Naive thymus-derived CD4-positive, alpha-beta T cell (primary cell): ENCODE data around the gene FILIP1L. TPM values are rescaled to one million over a fixed set of nuclear protein-coding genes. Genes with fewer than 3 reads are reported as not detected.

Experiments
- ATAC-seq: fragments of 150-1000 bp; cut with Tn5 transposase; 2 replicates; pipeline ENCODE4 v1.10.0; 2021; ENCODE audit warnings: mild to moderate bottlenecking, moderate library complexity
- CTCF ChIA-PET: fragments of 350-600 bp; sonication (Branson Sonifier 250); formaldehyde crosslinking; loops from one replicate; lab custom pipeline; 2021; ENCODE audit warnings: antibody characterized with exemption; lab: Charles Lee
- POLR2A ChIA-PET: fragments of 350-600 bp; sonication (Branson Sonifier 250); formaldehyde crosslinking; loops from one replicate; lab custom pipeline; 2021; ENCODE audit warnings: antibody characterized with exemption, inconsistent platforms; lab: Charles Lee
- DNase-seq, 9 donors: peaks; one replicate each; pipeline versions ENCODE4 v3.0.0 to v3.0.0-alpha.2; 2020 to 2022; ENCODE audit warnings: mixed read lengths in 1 of 9
- H3K27ac ChIP-seq: one replicate; pipeline ENCODE4 v1.7.0; 2013; ENCODE audit warnings: mild to moderate bottlenecking, low read depth, low read length, moderate library complexity
- H3K27me3 ChIP-seq, 2 donors: one replicate each; pipeline ENCODE4 v1.7.0; 2013; ENCODE audit warnings: low read length in 2 of 2, mild to moderate bottlenecking in 2 of 2, moderate library complexity in 2 of 2; ENCODE audit not compliant: control insufficient read depth in 2 of 2, insufficient read depth in 2 of 2
- H3K36me3 ChIP-seq, 3 experiments: 1 replicate in 2 of 3; 2 replicates in 1 of 3; pipeline ENCODE4 v1.7.0; 2013; ENCODE audit warnings: low read length in 3 of 3, mild to moderate bottlenecking in 3 of 3, moderate library complexity in 1 of 3; ENCODE audit not compliant: insufficient read depth in 3 of 3, control insufficient read depth in 2 of 3
- H3K4me1 ChIP-seq, 2 donors: one replicate each; pipeline ENCODE4 v1.7.0; 2013; ENCODE audit warnings: low read length in 2 of 2, mild to moderate bottlenecking in 2 of 2, moderate library complexity in 1 of 2; ENCODE audit not compliant: control insufficient read depth in 2 of 2, insufficient read depth in 2 of 2
- H3K4me3 ChIP-seq: 2 replicates; pipeline ENCODE4 v1.7.0; 2013; ENCODE audit warnings: mild to moderate bottlenecking, low read length
- H3K9me3 ChIP-seq, 3 experiments: 1 replicate in 2 of 3; 2 replicates in 1 of 3; pipeline ENCODE4 v1.7.0; 2013; ENCODE audit warnings: low read length in 3 of 3; ENCODE audit not compliant: control insufficient read depth in 2 of 3
- H3K27ac Mint-ChIP-seq, 9 donors: one replicate each; pipeline ENCODE4 v1.8.0; 2020 to 2022; ENCODE audit warnings: mixed read lengths in 9 of 9, mild to moderate bottlenecking in 8 of 9, moderate library complexity in 5 of 9, inconsistent platforms in 2 of 9
- H3K27me3 Mint-ChIP-seq, 5 donors: one replicate each; pipeline ENCODE4 v1.8.0; 2021 to 2022; ENCODE audit warnings: mixed read lengths in 5 of 5, mild to moderate bottlenecking in 1 of 5
- H3K36me3 Mint-ChIP-seq, 5 donors: one replicate each; pipeline ENCODE4 v1.8.0; 2020 to 2022; ENCODE audit warnings: mixed read lengths in 5 of 5, mild to moderate bottlenecking in 3 of 5, inconsistent platforms in 1 of 5
- H3K4me1 Mint-ChIP-seq, 7 donors: one replicate each; pipeline ENCODE4 v1.8.0; 2020 to 2022; ENCODE audit warnings: mixed read lengths in 7 of 7, mild to moderate bottlenecking in 3 of 7, inconsistent platforms in 1 of 7
- H3K4me3 Mint-ChIP-seq, 10 donors: one replicate each; pipeline ENCODE4 v1.8.0; 2020 to 2022; ENCODE audit warnings: mild to moderate bottlenecking in 10 of 10, mixed read lengths in 10 of 10, moderate library complexity in 6 of 10, inconsistent platforms in 2 of 10
- H3K9me3 Mint-ChIP-seq, 11 donors: one replicate each; pipeline ENCODE4 v1.8.0; 2020 to 2022; ENCODE audit warnings: mixed read lengths in 11 of 11, mild to moderate bottlenecking in 4 of 11, inconsistent platforms in 1 of 11, moderate library complexity in 1 of 11
- intact Hi-C, 2 donors: fragments of 100-400 bp; cut with micrococcal nuclease; formaldehyde crosslinking; loops; one replicate each; pipeline ENCODE4 v1.15.1; 2023
- polyA plus RNA-seq, 2 donors: library from polyadenylated mRNA; unstranded; fragments of 300-500 nt; fragmentation: Illumina TruSeq; gene quantifications; one replicate each; pipeline ENCODE4 v1.2.3, GENCODE V29; 2021
- total RNA-seq, 6 experiments: library from RNA in 5 of 6; stranded (reverse) in 5 of 6; gene quantifications; 1 replicate in 5 of 6; 2 replicates in 1 of 6; pipeline ENCODE4 v1.2.3 and lab custom pipeline; 2021 to 2026

FILIP1L gene
- total and polyA plus RNA-seq, 7 experiments from 2014 or later: 0.13 to 6.7 (median 0.39) TPM; not detected in 2

DNA sequence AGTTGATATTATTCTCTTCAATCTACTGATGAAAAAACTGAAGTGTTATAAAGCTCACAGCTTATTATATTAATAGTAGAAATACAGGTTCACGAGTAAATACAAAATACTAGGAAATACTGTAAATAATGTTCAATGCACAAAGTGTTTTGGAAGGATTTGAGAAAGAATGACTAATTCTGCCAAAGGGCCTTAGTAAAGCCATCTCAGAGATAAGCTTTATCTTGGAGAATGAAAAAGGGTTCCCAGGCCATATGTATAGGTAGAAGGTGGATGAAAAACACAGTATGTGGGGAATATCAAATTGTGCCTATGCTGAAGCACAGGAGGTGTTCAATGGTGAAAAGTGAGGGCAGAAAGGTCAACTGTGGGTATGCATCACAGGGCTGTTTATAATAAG is 173.1 kb downstream of the FILIP1L start:
- POLR2A ChIA-PET: no interaction called here
- no peak overlapping the region for H3K4me3 Mint-ChIP-seq
- CTCF ChIA-PET: interaction anchor here (1.0 kb wide), 1 partner anchor 21 kb away, joined by 3 read pairs; no protein-coding TSS in a partner anchor

GRCh38 chr3:99940350-99940749 is 174.0 kb downstream of the FILIP1L start:
- ATAC-seq: no peak
- H3K36me3 Mint-ChIP-seq: peaks cover 0 to 17% (median 4%) of the 10 kb centered on the region in 5 donors
- H3K27me3 Mint-ChIP-seq: no peaks in the 10 kb centered on the region
- Histone ChIP-seq H3K27ac (no peak overlapping the region), H3K27me3 (no peaks in the 10 kb centered on the region), H3K4me1 (no peaks in the 10 kb centered on the region), H3K9me3 (no peaks in the 10 kb centered on the region), H3K36me3 (no peaks in the 10 kb centered on the region), H3K4me3 (no peak overlapping the region)
- POLR2A ChIA-PET: no interaction called here
- H3K9me3 Mint-ChIP-seq: peaks cover 0 to 3% (median 0%) of the 10 kb centered on the region in 11 donors
- H3K4me1 Mint-ChIP-seq: peaks cover 0 to 14% (median 8%) of the 10 kb centered on the region in 7 donors
- H3K4me3 Mint-ChIP-seq: no peak overlapping the region
- peak overlapping the region in 1 of 9 donors; percentile 20 for H3K27ac Mint-ChIP-seq
- intact Hi-C loops: loop anchor here in 1 of 2 donors (10.0 kb wide), 1 partner anchor 1824 kb away; no protein-coding TSS in a partner anchor
- no peak for DNase-seq
- CTCF ChIA-PET: interaction anchor here (1.0 kb wide), 1 partner anchor 20 kb away, joined by 3 read pairs; no protein-coding TSS in a partner anchor

More for the DNA sequence above, 173.1 kb downstream of the FILIP1L start:
- ATAC-seq (no peak), DNase-seq (no peak)
- Mint-ChIP-seq H3K36me3 (peaks cover 0 to 14% (median 4%) of the 10 kb centered on the region in 5 donors), H3K4me1 (peaks cover 0 to 14% (median 7%) of the 10 kb centered on the region in 7 donors), H3K9me3 (peaks cover 0 to 1% (median 0%) of the 10 kb centered on the region in 11 donors), H3K27me3 (no peaks in the 10 kb centered on the region), H3K27ac (no peak overlapping the region)
- intact Hi-C loops: loop anchor here in 1 of 2 donors (10.0 kb wide), 1 partner anchor 1824 kb away; no protein-coding TSS in a partner anchor
- no peak overlapping the region for H3K4me3 ChIP-seq
- H3K27me3 ChIP-seq: no peaks in the 10 kb centered on the region
- H3K36me3 ChIP-seq: no peaks in the 10 kb centered on the region
- H3K27ac ChIP-seq: no peak overlapping the region
- H3K9me3 ChIP-seq: no peaks in the 10 kb centered on the region
- H3K4me1 ChIP-seq: no peaks in the 10 kb centered on the region

DNA sequence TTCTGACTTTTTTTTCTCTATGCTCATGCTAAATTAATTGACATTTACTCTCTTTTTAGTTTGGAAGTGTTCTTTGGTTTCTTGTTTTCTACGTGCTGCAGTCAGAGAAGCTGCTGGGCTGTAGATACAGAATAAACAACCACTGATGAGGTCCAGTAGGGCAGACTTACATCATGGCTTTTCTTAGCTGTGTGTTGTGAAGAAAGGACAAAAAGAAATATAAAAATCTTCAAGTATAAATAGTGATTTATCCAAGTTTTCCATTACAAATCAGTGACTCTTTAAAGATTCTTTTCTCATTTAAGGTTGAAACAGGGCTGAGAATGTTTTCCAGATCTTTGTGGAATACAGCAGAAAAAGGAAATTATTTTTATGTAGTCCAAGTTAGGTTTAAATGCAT is 174.4 kb downstream of the FILIP1L start:
- Histone ChIP-seq H3K27me3 (no peaks in the 10 kb centered on the region), H3K27ac (no peak overlapping the region), H3K9me3 (no peaks in the 10 kb centered on the region), H3K4me3 (no peak overlapping the region), H3K36me3 (no peaks in the 10 kb centered on the region), H3K4me1 (no peaks in the 10 kb centered on the region)
- POLR2A ChIA-PET: no interaction called here
- Mint-ChIP-seq H3K9me3 (peaks cover 0 to 3% (median 0%) of the 10 kb centered on the region in 11 donors), H3K27ac (no peak overlapping the region), H3K4me1 (peaks cover 0 to 14% (median 7%) of the 10 kb centered on the region in 7 donors), H3K36me3 (peaks cover 0 to 17% (median 4%) of the 10 kb centered on the region in 5 donors), H3K4me3 (no peak overlapping the region), H3K27me3 (no peaks in the 10 kb centered on the region)
- ATAC-seq (no peak), DNase-seq (no peak)
- intact Hi-C loops: loop anchor here in 1 of 2 donors (10.0 kb wide), 1 partner anchor 1825 kb away; no protein-coding TSS in a partner anchor
- CTCF ChIA-PET: no interaction called here

DNA sequence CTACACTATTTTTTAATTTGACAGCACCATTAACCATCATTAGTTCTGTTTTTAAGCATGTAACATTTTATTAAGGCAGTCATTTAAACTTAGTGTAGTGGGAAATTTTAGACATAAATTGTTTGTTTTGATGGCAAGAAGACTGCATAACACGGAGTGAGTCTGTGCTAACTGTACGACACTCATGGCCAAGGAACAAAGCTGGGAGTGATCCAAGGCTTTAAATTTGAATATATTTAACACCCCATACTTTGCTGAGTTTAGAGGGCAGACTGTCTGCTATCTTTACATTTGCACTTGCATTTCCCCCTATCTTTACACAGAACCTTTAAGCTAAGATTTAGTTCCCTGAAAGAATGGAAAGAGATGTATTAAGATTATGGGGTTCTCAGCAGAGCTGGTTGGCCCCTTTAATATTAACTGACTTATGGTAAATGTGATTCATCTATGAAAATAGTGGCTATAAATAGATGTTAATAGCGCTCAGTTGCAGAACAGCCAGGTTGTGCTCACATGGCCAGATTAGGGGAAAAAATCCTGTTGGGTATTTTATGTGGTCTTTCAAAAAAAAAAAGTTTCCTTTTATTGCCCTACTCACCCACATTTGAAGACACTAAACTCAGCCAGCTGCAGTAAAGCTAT is 175.9 kb downstream of the FILIP1L start:
- Histone ChIP-seq H3K9me3 (no peaks in the 10 kb centered on the region), H3K4me3 (no peak overlapping the region), H3K27ac (no peak overlapping the region), H3K4me1 (no peaks in the 10 kb centered on the region), H3K27me3 (no peaks in the 10 kb centered on the region), H3K36me3 (no peaks in the 10 kb centered on the region)
- H3K4me1 Mint-ChIP-seq: peaks cover 0 to 10% (median 7%) of the 10 kb centered on the region in 7 donors
- H3K27me3 Mint-ChIP-seq: no peaks in the 10 kb centered on the region
- peaks cover 0 to 19% (median 2%) of the 10 kb centered on the region in 5 donors for H3K36me3 Mint-ChIP-seq
- ChIA-PET CTCF (no interaction called here), POLR2A (no interaction called here)
- H3K4me3 Mint-ChIP-seq: peak overlapping the region in 1 of 10 donors; percentile 53
- no peak for DNase-seq
- intact Hi-C loops: no loop called here
- no peak overlapping the region for H3K27ac Mint-ChIP-seq
- peaks cover 0 to 3% (median 0%) of the 10 kb centered on the region in 11 donors for H3K9me3 Mint-ChIP-seq
- no peak for ATAC-seq

DNA sequence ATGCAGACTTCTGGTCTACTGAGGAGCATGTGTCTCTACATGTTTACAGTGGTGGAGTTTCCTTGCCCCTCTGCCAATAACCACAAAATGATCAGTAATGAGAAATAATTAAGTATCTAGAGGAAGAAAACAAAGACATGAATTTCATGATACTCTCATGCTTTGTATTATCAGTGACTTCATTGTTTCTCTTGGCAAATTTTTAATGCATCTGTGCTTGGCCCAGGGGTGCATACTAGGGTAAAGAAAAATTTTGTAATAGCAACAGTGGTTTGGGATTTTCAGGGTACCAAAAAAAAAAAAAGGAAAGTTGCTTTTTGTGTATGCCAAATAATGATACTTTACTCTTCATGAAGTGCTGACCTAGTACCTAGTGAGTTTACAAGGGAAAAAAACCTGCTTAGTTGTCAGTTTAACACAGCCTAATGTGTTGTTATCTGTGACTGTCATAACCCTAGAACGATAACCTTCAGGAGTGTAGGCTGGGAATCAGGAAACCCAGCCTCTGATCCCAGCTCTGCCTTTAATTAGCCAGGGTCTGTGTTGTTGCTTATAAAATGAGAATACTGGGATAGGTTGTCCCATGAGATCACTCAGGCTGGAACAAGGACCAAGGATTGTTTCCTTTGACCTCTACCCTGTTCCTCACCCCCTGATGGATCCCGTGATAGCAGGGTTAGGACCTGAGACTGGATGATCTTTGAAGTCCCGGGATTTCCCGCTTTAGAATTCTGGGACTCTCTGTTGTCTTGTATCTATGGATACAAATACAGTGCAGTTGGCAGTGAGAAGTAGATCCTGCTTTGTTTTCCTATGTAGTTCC is 179.1 kb downstream of the FILIP1L start:
- Mint-ChIP-seq H3K4me3 (no peak overlapping the region), H3K36me3 (peaks cover 0 to 27% (median 5%) of the 10 kb centered on the region in 5 donors), H3K27me3 (no peaks in the 10 kb centered on the region), H3K9me3 (peaks cover 0 to 3% (median 0%) of the 10 kb centered on the region in 11 donors), H3K4me1 (peaks cover 0 to 10% (median 5%) of the 10 kb centered on the region in 7 donors), H3K27ac (no peak overlapping the region)
- Histone ChIP-seq H3K4me1 (no peaks in the 10 kb centered on the region), H3K27me3 (no peaks in the 10 kb centered on the region), H3K36me3 (no peaks in the 10 kb centered on the region), H3K9me3 (no peaks in the 10 kb centered on the region), H3K27ac (no peak overlapping the region), H3K4me3 (no peak overlapping the region)
- ATAC-seq (no peak), DNase-seq (no peak)
- POLR2A ChIA-PET: no interaction called here
- intact Hi-C loops: no loop called here
- CTCF ChIA-PET: no interaction called here

- no peak overlapping the region for H3K4me3 ChIP-seq
- DNase-seq (no peak), ATAC-seq (no peak)
- Mint-ChIP-seq H3K4me1 (peaks cover 0 to 10% (median 1%) of the 10 kb centered on the region in 7 donors), H3K4me3 (no peak overlapping the region), H3K9me3 (peaks cover 0 to 3% (median 0%) of the 10 kb centered on the region in 11 donors), H3K27ac (no peak overlapping the region), H3K36me3 (peaks cover 0 to 32% (median 5%) of the 10 kb centered on the region in 5 donors), H3K27me3 (no peaks in the 10 kb centered on the region)
- POLR2A ChIA-PET: no interaction called here
- CTCF ChIA-PET: no interaction called here
- no peaks in the 10 kb centered on the region for H3K4me1 ChIP-seq
- no peak overlapping the region for H3K27ac ChIP-seq
- intact Hi-C loops: no loop called here
- no peaks in the 10 kb centered on the region for H3K36me3 ChIP-seq
- no peaks in the 10 kb centered on the region for H3K27me3 ChIP-seq
- no peaks in the 10 kb centered on the region for H3K9me3 ChIP-seq
Observed at GRCh38 chr3:99933971-99934750, 180.1 kb downstream of the FILIP1L start.
